Measurements from ENCODE around the gene ASIC3.
A peak's percentile ranks its signal among the peaks of the same experiment; 100 is the strongest.

The ASIC3 gene

GRCh38 chr7:151088856-151089699 is 40.7 kb downstream of the ASIC3 start:
- no peak for DNase-seq (ENCODE audit: low spot score)
- in situ Hi-C loops (cut with MboI; ENCODE audit: low pct_unique_long_range_greater_than_20kb, low sequenced_read_pairs, unreplicated experiment) = no loop called here
- TF ChIP-seq CTCF (IDR thresholded peaks at IDR 0.05; ENCODE audit: extremely low read depth, insufficient read depth, missing control alignments) = no peak

- DNase-seq (ENCODE audit: low spot score) = no peak
- no peak for TF ChIP-seq CTCF (IDR thresholded peaks at IDR 0.05; ENCODE audit: extremely low read depth, insufficient read depth, missing control alignments)
- in situ Hi-C loops (cut with MboI; ENCODE audit: low pct_unique_long_range_greater_than_20kb, low sequenced_read_pairs, unreplicated experiment) = no loop called here
These were observed 41.8 kb downstream of the ASIC3 start for GRCh38 chr7:151089893-151090730.

- TF ChIP-seq CTCF (IDR thresholded peaks at IDR 0.05; ENCODE audit: extremely low read depth, insufficient read depth, missing control alignments) = no peak
- no peak for DNase-seq (ENCODE audit: low spot score)
- in situ Hi-C loops (cut with MboI; ENCODE audit: low pct_unique_long_range_greater_than_20kb, low sequenced_read_pairs, unreplicated experiment) = no loop called here
These were observed 42.7 kb downstream of the ASIC3 start for GRCh38 chr7:151091003-151091402.

- TF ChIP-seq CTCF (IDR thresholded peaks at IDR 0.05; ENCODE audit: extremely low read depth, insufficient read depth, missing control alignments) = peak; percentile 68
- in situ Hi-C loops (cut with MboI; ENCODE audit: low pct_unique_long_range_greater_than_20kb, low sequenced_read_pairs, unreplicated experiment) = no loop called here
- no peak for DNase-seq (ENCODE audit: low spot score)
These were observed 43.1 kb downstream of the ASIC3 start for GRCh38 chr7:151091431-151091830.

- no peak for DNase-seq (ENCODE audit: low spot score)
- in situ Hi-C loops (cut with MboI; ENCODE audit: low pct_unique_long_range_greater_than_20kb, low sequenced_read_pairs, unreplicated experiment) = no loop called here
- no peak for TF ChIP-seq CTCF (IDR thresholded peaks at IDR 0.05; ENCODE audit: extremely low read depth, insufficient read depth, missing control alignments)
These were observed 43.7 kb downstream of the ASIC3 start for GRCh38 chr7:151091988-151092387.

- in situ Hi-C loops (cut with MboI; ENCODE audit: low pct_unique_long_range_greater_than_20kb, low sequenced_read_pairs, unreplicated experiment) = no loop called here
- DNase-seq (ENCODE audit: low spot score) = no peak
- no peak for TF ChIP-seq CTCF (IDR thresholded peaks at IDR 0.05; ENCODE audit: extremely low read depth, insufficient read depth, missing control alignments)
These were observed 45.4 kb downstream of the ASIC3 start for GRCh38 chr7:151093748-151094147.

Measured in GM13977 (cell line).